NCI-H226 (cell line): ENCODE data around the gene WSCD2.
"Not testable (repeated sequence)": the region's sequence is repeated elsewhere in the genome, so short reads cannot be mapped to it uniquely, and the experiment has no call there.

Source experiments
- DNase-seq: peaks from one replicate; pipeline ENCODE4 v3.0.0-alpha.2; 2015

WSCD2 gene

GRCh38 chr12:108201808-108202207, 72.7 kb downstream of the WSCD2 start:
- DNase-seq, result no peak

- DNase-seq, result no peak
These were observed 75.3 kb downstream of the WSCD2 start for GRCh38 chr12:108204117-108204987.

- no peak for DNase-seq
These were observed 76.8 kb downstream of the WSCD2 start for GRCh38 chr12:108205864-108206263.

GRCh38 chr12:108207791-108208730, 79.0 kb downstream of the WSCD2 start:
- DNase-seq, result no peak

GRCh38 chr12:108210001-108210400, 80.9 kb downstream of the WSCD2 start:
- DNase-seq, result no peak

GRCh38 chr12:108211157-108211556, 82.1 kb downstream of the WSCD2 start:
- no peak for DNase-seq

GRCh38 chr12:108213871-108214445, 84.9 kb downstream of the WSCD2 start:
- no peak for DNase-seq

- no peak for DNase-seq
These were observed 85.4 kb downstream of the WSCD2 start for GRCh38 chr12:108214486-108214885.

GRCh38 chr12:108215458-108215857, 86.4 kb downstream of the WSCD2 start:
- no peak for DNase-seq

- DNase-seq, result no peak
These were observed 89.8 kb downstream of the WSCD2 start for GRCh38 chr12:108218921-108219320.

GRCh38 chr12:108225101-108225500, 96.0 kb downstream of the WSCD2 start:
- DNase-seq, result not testable (repeated sequence)

GRCh38 chr12:108226866-108227265, 97.8 kb downstream of the WSCD2 start:
- DNase-seq, result no peak

GRCh38 chr12:108228746-108229145, 99.7 kb downstream of the WSCD2 start:
- DNase-seq, result no peak

GRCh38 chr12:108231109-108231905, 102.2 kb downstream of the WSCD2 start:
- no peak for DNase-seq

- no peak for DNase-seq
These were observed 102.9 kb downstream of the WSCD2 start for GRCh38 chr12:108231909-108232434.

GRCh38 chr12:108232565-108232964, 103.5 kb downstream of the WSCD2 start:
- no peak for DNase-seq

GRCh38 chr12:108234158-108234557, 105.1 kb downstream of the WSCD2 start:
- DNase-seq, result no peak

GRCh38 chr12:108235197-108235984, 106.3 kb downstream of the WSCD2 start:
- DNase-seq, result no peak

GRCh38 chr12:108235985-108236263, 106.8 kb downstream of the WSCD2 start:
- no peak for DNase-seq

- no peak for DNase-seq
These were observed 107.3 kb downstream of the WSCD2 start for GRCh38 chr12:108236366-108236765.

- DNase-seq, result no peak
These were observed 108.2 kb downstream of the WSCD2 start for GRCh38 chr12:108237272-108237671.

GRCh38 chr12:108238474-108238873, 109.4 kb downstream of the WSCD2 start:
- DNase-seq, result no peak
